GM12878 (cell line): ENCODE results near the gene USP10.

Source experiments
- BMI1 ChIP-seq: fragments of 450-650 bp; IDR thresholded peaks from 2 replicates; pipeline ENCODE4 v1.6.1; 2016; ENCODE audit warnings: mild to moderate bottlenecking, moderate library complexity, borderline replicate concordance
- CREB1 ChIP-seq: IDR thresholded peaks from 2 replicates; pipeline ENCODE4 v1.6.1; 2012; ENCODE audit warnings: low read depth, mild to moderate bottlenecking, inconsistent platforms
- CTCF ChIP-seq, 3 experiments: IDR thresholded peaks in 2 of 3; conservative IDR thresholded peaks in 1 of 3; 2 replicates each; pipeline ENCODE4 v1.5.1; 2011; ENCODE audit warnings: low read depth in 3 of 3, low read length in 3 of 3, mild to moderate bottlenecking in 3 of 3, control low read depth in 2 of 3, moderate library complexity in 2 of 3, inconsistent platforms in 1 of 3, mixed read lengths in 1 of 3; ENCODE audit not compliant: control insufficient read depth in 2 of 3, insufficient read depth in 1 of 3; ENCODE audit errors: extremely low read depth in 1 of 3
- E2F4 ChIP-seq: IDR thresholded peaks from 2 replicates; pipeline ENCODE4 v1.6.1; 2012; ENCODE audit warnings: low read depth, low read length, improper control_type of control experiment
- IRF4 ChIP-seq: IDR thresholded peaks from 2 replicates; pipeline ENCODE4 v1.6.1; 2011; ENCODE audit warnings: low read depth, low read length
- LARP7 ChIP-seq: fragments of 450-650 bp; IDR thresholded peaks from 2 replicates; pipeline ENCODE4 v1.6.1; 2017; ENCODE audit warnings: mild to moderate bottlenecking
- NBN ChIP-seq: fragments of 450-650 bp; IDR thresholded peaks from 2 replicates; pipeline ENCODE4 v1.6.1; 2016
- NRF1 ChIP-seq: conservative IDR thresholded peaks from 2 replicates; pipeline ENCODE4 v1.6.1; 2011; ENCODE audit warnings: mild to moderate bottlenecking, low read depth, low read length, improper control_type of control experiment
- RCOR1 ChIP-seq: conservative IDR thresholded peaks from 2 replicates; pipeline ENCODE4 v1.6.1; 2012; ENCODE audit warnings: low read depth, low read length, improper control_type of control experiment
- RFX5 ChIP-seq: IDR thresholded peaks from 2 replicates; pipeline ENCODE4 v1.6.1; 2011; ENCODE audit warnings: low read depth, low read length, improper control_type of control experiment
- SP1 ChIP-seq: IDR thresholded peaks from one replicate; pipeline ENCODE4 v1.6.1; 2011; ENCODE audit warnings: low read depth, low read length
- TF ChIP-seq, protein P1 (sequence below): IDR thresholded peaks from 2 replicates; pipeline ENCODE4 v1.6.1; 2012; ENCODE audit warnings: low read depth, low read length, improper control_type of control experiment
- TF ChIP-seq, protein P2 (sequence below): IDR thresholded peaks from 2 replicates; pipeline ENCODE4 v1.6.1; 2012; ENCODE audit warnings: mild to moderate bottlenecking, low read depth, low read length

GRCh38 chr16:84768808-84769197 is 69.0 kb downstream of the USP10 start:
- no peak for TF ChIP-seq RCOR1
- no peak for TF ChIP-seq CREB1
- no peak for TF ChIP-seq CTCF (IDR thresholded peaks at IDR 0.05 in 2 of 3, conservative IDR thresholded peaks at IDR 0.05 in 1 of 3; ENCODE audit: control insufficient read depth in 2 of 3, extremely low read depth in 1 of 3, insufficient read depth in 1 of 3, low read depth in 3 of 3, low read length in 3 of 3)
- TF ChIP-seq BMI1, result no peak
- no peak for TF ChIP-seq IRF4
- no peak for TF ChIP-seq E2F4
- TF ChIP-seq, protein P1, sequence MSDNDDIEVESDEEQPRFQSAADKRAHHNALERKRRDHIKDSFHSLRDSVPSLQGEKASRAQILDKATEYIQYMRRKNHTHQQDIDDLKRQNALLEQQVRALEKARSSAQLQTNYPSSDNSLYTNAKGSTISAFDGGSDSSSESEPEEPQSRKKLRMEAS, result no peak
- no peak for TF ChIP-seq NBN
- TF ChIP-seq SP1, result no peak
- no peak for TF ChIP-seq LARP7
- no peak for TF ChIP-seq RFX5
- TF ChIP-seq, protein P2, sequence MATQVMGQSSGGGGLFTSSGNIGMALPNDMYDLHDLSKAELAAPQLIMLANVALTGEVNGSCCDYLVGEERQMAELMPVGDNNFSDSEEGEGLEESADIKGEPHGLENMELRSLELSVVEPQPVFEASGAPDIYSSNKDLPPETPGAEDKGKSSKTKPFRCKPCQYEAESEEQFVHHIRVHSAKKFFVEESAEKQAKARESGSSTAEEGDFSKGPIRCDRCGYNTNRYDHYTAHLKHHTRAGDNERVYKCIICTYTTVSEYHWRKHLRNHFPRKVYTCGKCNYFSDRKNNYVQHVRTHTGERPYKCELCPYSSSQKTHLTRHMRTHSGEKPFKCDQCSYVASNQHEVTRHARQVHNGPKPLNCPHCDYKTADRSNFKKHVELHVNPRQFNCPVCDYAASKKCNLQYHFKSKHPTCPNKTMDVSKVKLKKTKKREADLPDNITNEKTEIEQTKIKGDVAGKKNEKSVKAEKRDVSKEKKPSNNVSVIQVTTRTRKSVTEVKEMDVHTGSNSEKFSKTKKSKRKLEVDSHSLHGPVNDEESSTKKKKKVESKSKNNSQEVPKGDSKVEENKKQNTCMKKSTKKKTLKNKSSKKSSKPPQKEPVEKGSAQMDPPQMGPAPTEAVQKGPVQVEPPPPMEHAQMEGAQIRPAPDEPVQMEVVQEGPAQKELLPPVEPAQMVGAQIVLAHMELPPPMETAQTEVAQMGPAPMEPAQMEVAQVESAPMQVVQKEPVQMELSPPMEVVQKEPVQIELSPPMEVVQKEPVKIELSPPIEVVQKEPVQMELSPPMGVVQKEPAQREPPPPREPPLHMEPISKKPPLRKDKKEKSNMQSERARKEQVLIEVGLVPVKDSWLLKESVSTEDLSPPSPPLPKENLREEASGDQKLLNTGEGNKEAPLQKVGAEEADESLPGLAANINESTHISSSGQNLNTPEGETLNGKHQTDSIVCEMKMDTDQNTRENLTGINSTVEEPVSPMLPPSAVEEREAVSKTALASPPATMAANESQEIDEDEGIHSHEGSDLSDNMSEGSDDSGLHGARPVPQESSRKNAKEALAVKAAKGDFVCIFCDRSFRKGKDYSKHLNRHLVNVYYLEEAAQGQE, result no peak
- no peak for TF ChIP-seq NRF1
